NCI-H2081 treated with DMSO at 0.1 percent for 48 hours (cell line): ENCODE results near the gene DCC.

ENCODE experiments used
- DNase-seq: peaks from one replicate; lab custom pipeline; 2025; lab: John Stamatoyannopoulos, UW

DCC gene

DNA sequence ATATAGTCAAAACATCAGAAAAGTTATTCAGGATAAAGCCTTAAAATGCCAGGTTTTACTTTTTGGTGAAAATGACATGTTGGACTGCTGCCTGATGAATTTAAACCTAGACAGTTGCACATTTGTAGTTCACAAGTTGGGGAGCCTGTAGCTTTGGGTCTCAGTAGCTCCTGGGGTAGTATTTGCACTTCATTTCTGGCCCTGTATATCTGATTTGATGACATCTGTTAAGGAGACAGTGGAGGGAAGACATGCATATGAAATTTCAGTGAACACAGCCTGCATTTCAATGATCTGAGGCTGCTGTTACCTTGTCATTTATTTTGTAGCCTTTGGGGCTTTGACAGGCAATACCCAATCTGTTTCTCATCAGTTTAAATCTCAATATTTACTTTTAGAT lies 156.4 kb downstream of the DCC start:
- DNase-seq, result no peak

DNA sequence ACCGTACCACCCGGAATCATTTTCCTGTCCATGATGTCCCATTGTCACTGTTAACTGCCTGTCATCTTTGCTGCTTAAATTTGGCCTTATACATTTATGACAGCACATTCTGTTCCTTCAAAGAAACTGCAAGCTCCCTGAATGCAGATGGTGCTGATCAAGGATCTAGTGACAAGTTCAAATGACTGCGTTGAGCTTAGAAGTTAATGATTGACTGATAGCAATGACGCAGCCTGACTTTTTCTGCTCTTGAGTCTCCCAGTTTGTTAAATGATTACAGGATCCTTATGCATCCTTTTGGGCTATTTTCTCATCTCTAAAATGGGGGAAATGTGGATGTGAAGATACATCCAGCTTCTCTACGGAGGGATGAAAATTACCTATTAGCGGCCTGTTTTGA lies 159.0 kb downstream of the DCC start:
- no peak for DNase-seq

DNA sequence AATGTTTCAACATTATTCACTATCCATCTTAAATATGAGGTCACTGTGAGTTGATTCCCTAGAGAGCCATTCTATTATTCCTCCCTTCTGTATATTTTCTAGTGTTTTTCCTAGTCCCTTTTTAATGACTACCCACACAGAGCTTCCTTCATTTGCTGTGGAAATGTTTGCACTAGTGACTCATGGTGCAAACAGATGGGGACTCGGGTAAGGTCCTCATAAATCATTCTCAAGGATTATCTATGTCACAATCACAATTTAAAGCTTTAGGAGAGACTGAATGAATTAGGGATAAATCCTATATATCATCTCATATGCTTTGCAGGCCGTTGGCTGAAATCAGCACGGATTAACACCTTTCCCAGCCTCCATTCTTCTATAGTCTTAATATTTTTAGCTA lies 159.6 kb downstream of the DCC start:
- peak; percentile 38 for DNase-seq

DNA sequence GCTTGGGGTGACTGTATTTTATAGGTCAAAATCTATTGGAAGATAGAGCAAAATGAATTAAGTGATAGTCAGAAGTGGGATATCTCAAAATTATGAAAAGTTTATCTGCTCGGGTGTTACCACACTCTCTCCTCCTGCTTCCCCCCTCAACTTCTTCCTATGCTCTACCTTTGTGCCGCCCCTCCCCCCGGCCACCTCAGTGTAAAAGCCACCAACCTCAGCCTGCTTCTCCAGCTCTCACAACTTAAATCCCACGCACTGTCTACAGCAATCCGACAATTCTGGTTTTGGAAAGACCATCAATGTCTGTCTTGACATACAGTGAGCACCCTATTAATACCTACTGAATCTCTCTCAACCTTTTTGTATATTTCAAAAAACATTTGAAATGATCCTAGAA lies 164.6 kb downstream of the DCC start:
- no peak for DNase-seq

DNA sequence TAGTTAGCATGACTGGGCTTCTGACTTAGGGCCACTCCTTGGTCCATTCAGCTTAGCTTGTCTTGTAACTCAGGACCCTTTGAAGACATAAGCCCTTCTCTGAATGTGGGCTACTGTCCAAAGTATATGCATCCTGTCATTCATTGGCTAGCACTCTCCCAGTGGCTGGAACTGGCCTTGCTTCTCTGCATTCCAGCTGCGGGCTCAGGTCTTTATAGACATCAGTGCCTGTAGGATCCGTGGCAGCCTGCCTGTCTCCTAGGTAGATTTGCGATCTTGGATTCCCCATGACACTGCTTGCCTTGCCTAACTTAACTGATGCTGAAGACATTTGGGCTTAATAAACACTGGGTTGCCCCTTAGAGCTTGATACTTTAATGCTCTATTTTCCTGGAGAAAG lies 170.1 kb downstream of the DCC start:
- DNase-seq, result no peak

DNA sequence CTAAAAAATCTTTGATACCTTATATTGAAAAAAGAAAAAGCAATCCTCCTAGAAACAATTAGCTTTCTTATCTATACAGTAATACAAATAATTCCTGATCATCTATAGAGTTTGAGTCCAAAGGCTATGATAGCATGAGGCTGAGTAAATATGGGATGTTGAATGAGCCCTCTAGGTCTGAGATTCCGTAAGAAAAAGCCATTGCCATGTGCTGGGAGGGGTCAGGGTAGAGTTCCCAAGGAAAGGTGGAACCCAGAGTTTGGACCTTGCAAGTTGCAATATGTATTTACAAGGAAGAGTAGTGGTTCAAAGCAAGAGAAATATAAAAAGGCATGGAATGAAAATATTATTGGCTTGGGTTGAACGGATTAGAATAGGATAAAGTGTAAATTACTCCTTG lies 178.1 kb downstream of the DCC start:
- no peak for DNase-seq

DNA sequence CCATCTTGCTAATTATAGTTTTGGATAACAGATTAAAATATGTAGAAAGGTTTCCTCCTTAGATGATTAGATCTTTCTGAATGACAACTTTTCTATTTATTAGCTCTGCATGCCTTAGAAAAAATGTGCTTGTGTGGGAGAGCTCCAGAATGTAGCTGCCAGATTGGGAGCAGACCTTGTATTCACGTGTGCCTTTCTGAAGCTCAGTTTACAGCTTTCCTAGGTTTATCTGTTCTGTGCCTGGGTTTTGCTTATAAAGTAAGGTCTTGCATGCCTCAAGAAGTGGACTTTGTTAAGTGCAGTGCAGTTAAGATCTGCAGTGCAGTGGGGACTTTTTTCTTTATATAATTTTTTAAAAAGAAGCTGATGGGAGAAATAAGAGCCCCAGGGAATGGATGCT lies 179.0 kb downstream of the DCC start:
- DNase-seq, result no peak

DNA sequence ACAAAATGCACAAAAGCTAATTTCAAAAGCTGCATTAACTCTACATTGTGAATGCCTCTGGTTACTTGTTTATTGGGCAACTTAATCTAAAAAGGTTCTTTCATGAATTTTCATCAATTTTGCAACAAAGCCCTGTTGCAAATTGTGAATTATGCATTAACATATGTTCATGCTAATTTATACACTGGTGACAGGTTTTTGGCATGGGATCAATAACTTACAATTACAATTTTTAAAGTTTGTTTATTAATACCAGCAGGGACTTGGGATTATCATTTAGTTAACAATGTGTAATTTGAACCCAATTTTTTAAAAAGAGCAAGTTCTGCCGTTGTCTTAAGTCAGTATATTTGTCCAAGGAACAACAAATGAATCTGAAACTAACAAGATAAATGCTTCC lies 183.6 kb downstream of the DCC start:
- no peak for DNase-seq

DNA sequence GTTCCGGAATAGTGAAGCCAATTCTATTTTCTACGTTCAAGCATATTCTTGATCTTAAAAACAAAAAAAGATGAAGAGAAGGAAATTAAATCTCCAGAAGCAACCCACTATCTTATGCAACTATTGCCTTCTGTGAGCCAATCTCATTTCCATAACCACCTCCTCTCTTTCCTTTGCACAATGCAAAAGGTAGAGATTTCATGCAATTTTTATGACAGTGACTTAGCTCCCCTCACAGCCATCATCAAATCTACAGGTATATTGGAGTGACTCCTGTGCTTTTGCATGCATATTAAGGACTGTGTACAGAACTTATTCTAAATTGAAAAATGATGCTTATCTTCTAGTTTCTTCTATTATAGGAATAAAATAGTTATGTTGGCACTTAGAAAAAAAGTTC lies 191.8 kb downstream of the DCC start:
- DNase-seq, result no peak

DNA sequence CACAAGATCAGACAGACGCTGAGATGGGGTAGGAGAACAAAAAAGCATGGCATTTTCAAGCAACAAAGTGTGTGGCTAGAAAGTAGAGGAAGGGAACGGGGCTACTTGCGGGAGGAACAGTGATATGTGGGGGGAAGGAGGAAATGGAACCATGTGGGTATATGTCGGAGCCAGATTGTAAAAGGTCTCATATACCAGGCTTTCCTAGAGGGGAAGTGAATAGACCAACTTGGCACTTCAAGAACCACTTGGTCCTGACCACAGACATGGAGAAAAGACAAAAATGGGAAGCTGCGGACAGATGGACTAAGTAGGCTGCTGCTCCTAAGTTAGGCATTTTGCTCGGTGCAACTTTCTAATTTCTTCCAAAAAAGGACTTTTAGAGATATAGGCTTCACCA lies 196.0 kb downstream of the DCC start:
- no peak for DNase-seq

DNA sequence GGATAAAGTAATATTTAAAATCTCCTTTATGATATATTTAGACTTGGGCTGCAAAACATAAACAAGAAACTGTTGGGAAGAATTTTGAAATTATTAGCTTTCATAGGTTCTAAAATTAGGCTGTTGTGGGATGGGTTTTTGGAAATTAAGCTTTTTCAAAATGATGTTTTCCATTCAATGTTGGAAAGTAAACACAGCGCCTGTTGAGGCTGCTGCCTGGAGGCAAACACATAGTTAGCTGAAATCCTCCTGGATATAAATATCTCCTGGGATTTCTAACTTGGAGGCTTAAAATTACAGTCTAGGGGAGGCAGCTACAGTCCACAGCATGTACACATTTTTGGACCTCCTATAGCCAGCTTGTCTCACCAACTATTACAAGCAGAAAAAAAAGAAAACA lies 197.3 kb downstream of the DCC start:
- DNase-seq, result no peak

DNA sequence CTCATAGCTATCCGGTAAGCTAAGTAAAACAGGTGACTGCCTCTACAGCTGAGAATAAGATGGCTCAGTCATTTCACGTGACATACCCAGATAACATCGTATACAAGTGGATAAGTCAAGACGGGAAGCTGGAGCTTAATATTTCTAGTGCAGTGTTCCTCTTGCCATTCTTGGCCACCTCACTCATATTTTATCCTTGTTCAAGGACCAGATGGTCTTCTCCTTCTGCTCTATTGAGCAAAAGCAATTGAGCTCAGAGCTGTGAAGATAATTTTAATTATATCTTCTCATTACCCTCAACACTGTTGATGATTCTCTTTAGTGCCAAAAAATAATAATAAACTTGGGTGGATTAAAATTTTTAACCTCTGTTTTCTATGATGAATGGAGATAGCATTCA lies 201.1 kb downstream of the DCC start:
- DNase-seq, result no peak

DNA sequence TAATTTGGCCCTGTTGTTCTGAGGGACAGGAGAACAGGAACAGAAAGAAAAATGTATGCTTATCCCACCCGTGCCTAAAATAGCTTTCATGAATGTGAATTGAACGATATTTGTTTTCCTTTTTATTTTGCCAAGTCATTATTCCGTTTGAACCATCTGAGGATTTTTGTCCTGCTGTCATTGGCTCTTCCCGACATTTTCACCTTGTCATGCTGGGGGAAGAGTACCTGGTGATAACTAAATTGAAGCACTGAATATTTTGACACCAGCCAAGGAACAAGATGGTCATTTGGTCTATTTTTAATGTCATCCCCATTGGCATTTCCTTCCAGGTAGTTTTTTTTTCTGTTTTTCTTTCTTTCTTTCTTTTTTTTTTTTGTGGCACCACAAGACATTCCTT lies 204.1 kb downstream of the DCC start:
- no peak for DNase-seq

DNA sequence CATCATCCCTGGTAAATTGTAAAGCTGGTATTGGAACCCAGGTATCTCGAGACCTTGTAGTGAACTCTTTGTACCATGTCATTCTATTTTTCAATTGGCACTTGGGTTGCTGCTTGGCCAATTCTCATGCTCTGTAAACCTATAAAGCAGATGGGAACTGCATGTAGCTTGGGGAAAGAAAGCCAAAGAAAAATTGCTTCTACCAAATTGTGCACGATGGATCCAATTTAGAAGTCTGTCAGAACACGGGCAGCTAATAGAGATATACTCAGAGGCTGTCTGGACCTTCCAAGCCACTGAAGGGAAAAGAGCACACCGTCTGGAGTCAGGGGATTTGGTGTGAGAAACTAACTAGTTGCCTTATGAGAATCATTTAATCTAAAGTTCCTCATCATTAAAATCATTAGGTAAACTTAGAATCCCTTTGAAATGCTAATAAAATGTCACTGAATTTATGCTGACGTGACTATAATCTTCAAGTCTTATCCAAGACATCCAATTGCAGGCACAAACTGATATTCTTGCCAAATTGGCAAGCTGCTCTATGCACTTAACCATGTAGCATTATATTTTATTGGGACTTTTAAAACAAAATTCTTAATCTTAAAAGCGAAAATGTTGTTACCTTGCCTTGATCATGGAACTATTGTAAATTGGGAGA lies 206.8 kb downstream of the DCC start:
- DNase-seq, result no peak

DNA sequence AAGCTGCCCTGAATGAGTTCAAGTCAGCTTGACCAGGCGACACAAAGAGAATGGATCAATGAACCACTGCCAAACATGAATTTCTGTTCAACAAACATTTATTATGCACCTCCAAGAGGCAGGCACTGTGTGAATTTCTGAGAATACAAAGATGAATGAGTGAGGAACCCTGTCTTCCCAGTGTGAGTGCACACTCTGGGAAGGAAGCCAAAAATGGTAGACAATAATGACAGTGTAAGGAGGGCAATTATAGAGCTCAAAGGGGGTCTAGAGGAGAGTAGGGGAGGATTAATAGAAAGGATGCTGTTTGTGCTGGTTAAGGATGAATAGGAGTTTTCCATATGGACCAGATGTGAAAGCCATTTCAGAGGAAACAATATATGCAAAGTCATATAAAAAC lies 213.4 kb downstream of the DCC start:
- peak; percentile 78 for DNase-seq

DNA sequence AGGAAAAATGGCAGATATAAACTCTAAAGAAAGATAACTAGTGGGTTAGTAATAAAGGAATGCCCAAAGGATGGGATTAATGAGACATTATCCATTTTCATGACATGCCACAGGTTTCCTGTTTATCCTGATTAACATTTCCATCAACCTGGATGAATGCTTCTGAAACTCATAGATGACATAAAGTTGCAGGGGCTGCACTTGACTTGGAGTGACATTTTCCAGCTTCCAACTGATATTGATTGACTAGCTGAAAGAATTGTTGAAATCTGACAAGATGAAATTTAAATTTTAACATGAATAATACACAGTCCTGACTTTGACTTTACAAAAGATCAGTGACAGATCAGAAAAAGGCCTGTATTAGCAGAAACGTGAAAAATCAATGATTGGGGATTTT lies 214.2 kb downstream of the DCC start:
- DNase-seq, result no peak

DNA sequence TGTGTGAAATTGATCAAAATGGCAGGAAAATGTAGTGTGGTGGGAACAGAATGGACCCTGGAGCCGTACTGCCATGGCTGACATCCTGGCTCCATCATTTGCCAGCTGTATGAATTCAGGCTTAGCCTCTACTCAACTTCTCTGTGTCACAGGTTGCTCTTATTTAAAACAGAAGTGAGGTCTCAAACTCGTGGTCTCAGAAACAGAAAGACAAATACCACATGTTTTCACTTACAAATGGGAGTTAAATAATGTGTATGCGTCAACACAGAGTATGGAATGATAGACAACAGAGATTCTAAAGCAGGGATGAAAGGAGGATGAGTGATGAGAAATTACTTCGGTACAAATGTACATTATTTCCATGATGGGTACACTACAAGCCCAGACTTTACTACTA lies 227.4 kb downstream of the DCC start:
- DNase-seq, result no peak

DNA sequence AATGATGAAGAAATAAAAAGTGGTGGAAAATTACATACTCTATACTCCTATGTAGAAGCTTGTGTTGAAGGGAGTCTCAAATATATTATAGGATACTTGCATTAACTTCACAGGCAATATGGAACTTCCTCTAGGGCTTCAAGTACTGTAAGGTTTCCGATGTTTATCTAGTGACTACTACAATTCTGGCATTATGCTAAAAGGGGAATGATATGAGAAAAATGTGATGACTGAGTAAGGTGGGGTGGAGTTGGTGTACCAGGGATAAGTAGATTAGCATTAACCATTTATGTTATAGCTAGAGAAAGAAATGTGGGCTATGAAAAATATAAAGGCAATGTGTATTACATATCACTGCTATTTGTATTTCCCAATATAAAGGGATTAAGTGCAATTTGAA lies 229.5 kb downstream of the DCC start:
- DNase-seq, result no peak

DNA sequence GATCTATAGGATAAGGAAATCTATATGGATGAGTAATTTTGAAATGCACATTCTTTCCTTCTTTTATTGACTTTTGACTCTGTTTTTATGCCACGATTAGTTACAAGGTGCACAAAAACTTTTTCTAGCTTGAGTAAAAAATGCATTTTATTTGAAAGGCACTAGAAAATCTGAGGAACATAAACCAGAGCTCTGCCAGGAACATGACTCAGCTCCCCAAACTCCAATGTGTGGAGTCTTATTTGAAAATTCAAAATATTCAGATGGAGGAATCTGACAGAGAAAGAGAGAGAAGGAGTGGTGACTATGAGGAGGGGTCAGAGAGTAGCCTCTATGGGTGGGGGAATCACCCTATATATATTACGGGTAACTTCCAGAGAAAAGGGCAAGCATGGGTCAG lies 231.0 kb downstream of the DCC start:
- no peak for DNase-seq

DNA sequence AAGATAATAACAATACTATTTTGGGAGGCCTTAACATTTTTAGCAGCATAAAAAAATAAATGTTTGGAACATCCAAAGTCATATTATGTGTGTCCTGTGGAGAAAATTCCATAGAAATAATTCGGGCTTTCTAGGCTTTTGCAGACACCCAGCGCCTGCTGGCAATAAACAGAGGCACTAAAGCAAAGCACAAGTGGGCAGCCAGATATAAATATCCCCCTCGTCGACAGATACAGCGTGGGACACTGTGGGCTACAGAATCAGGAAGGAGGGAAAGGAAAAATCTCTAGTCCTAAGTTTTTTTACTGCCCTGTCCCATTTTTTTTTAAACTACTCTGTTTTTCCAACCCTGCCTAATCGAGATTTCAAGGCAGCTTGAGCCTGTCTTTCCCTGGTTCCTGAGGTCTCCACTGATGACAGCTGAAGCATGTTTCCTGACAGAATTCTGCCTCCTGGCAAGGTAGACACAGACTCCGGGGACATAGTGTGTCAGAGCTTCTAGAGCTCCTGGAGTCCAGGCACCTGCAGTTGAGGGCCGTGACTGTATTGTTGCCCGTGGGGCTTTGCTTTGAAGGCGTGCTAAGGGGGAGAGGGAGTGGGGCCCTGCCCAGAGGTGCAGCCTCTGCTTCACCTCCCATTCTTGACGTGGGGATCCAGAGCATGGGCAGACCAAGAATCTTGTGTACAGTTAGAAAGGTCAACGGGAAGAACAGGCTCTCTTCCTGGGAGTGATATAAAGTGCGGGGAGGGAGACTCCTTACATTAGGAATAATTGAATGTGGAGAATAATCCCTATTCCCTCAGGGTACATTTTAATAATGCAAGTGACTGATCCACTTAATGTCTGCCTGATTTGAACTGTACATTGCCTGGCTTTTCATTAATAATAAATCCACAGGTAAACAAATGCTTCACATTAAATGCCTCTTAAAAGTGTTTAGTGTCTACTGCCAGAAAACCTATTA lies 232.3 kb downstream of the DCC start:
- DNase-seq, result no peak

DNA sequence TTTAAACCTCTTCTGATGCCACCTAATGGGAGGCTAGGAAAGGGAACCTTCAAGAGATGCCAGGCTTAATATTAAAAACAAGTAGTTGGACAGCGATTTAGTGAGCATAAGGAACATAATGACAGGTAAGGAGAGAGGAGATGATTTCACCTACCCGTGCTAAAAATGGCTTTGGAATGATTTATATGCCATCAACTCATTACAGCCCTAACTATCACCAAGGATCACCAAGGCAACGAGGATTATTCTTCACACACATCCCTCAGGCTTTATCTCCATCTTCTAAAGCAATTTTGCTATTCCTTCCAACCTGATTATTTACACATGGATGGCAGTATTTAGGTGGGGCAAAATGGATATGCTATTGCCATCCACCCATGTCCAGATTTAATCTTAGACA lies 237.8 kb downstream of the DCC start:
- no peak for DNase-seq

DNA sequence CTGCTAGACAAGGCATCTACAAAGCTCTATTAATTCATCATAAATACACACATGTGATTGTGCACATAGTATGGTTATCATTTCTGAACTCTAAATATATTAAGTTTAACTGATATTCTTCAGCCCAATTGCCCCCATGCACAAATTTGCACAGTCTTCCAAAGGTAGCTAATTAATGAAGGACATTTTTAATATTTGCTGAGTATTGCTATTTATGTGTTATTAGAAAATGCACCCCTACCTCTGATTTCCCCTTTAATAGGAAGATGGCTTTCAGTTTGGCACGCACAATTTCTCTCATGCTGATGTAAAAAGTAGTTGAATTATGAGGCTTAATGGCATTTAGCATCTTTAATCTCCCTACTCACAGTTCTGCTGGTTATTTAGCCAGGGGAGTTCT lies 242.1 kb downstream of the DCC start:
- DNase-seq, result no peak

DNA sequence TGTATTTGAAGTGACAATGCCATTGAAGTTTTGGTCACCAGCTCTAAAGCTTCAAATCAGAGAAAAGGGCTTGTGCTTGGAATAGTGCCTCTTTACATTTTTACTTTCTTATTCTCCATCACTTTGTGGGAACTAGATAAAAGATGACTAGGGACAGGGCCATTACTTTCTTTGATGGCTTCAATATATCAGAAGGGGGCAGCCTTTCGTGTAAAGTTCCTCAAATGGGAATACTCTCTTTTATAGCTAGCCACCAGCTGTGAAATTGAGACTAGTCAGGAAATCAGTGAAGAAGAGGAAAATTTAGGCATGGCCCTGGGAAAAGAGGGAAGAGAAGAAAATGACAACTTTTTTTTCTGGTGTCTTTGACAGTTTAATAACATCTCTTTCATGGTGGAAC lies 242.5 kb downstream of the DCC start:
- DNase-seq, result no peak

DNA sequence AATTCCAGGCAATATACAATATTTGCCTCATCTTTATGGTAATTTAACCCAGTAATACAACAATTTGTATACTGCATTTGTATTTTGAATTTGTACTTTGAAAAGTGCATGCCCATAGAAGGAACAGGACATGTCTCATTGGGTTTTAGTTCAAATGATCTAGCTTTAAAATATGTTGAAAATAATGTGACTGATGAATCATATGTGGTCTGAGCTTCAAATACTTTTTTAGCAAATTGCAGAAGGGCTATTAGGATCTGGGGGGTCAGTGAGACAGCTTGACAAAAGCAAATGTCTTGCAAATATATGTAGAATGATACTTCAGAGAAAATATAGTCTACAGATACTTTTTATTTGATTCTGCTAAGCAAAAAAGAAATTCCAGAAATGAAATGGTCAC lies 248.9 kb downstream of the DCC start:
- no peak for DNase-seq
